ENCODE results near the gene SLC25A15.
"Not testable (repeated sequence)": the region's sequence is repeated elsewhere in the genome, so short reads cannot be mapped to it uniquely, and the experiment has no call there.

Gene SLC25A15

DNA sequence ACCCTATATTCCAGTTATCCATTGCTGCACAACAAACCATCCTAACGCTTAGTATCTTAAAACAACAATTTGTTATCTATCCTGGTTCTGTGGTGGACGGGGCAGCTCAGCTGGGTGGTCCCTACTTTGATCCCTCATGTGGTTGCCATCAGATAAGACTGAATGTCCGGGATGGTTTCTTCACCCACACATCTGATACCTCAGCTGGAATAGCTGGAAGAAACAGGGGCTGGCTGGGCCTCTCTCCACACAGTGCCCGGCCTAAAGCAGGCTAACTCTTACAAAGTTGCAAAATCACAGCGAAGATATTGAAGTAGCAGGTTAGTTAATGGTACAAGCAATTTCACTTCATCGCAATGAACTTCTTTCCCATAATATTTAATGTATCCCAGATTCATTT, 14.7 kb upstream of the SLC25A15 start:
- Mint-ChIP-seq H3K4me3 (no peak overlapping the region), H3K27ac (no peak overlapping the region), H3K27me3 (no peaks in the 10 kb centered on the region), H3K4me1 (ENCODE audit: low read depth) (peaks cover 34% of the 10 kb centered on the region), H3K36me3 (ENCODE audit: low read depth) (peaks cover 10% of the 10 kb centered on the region), H3K9me3 (no peaks in the 10 kb centered on the region)
- intact Hi-C loops (cut with micrococcal nuclease) = loop anchor here (5.0 to 10.0 kb wide), 5 partner anchors 110 to 1090 kb away; partner anchors contain the start of genes FOXO1 and WBP4

DNA sequence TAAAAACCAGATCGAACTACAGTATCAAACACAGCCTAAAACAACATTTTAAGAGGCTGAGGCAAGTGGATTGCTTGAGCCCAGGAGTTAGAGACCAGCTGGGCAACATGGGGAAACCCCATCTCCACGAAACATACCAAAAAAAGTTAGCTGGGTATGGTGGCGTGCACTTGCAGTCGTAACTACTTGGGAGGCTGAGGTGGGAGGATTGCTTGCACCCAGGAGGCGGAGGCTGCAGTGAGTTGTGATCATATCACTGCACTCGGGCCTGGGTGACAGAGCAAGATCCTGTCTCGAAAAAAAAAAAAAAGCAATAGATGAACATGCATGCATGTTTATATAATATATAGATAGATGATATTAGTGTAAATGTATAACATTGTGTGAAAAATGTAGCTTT, 13.2 kb upstream of the SLC25A15 start:
- Mint-ChIP-seq H3K27ac (peak overlapping the region; percentile 15), H3K36me3 (ENCODE audit: low read depth) (peaks cover 2% of the 10 kb centered on the region), H3K4me1 (ENCODE audit: low read depth) (peaks cover 29% of the 10 kb centered on the region), H3K27me3 (no peaks in the 10 kb centered on the region), H3K9me3 (no peaks in the 10 kb centered on the region), H3K4me3 (no peak overlapping the region)
- intact Hi-C loops (cut with micrococcal nuclease) = loop anchor here (2.0 to 10.0 kb wide), 5 partner anchors 39 to 1091 kb away; partner anchors contain the start of gene FOXO1

GRCh38 chr13:40776681-40777165, 12.7 kb upstream of the SLC25A15 start:
- H3K4me3 Mint-ChIP-seq = no peak overlapping the region
- intact Hi-C loops (cut with micrococcal nuclease) = loop anchor here (2.0 to 10.0 kb wide), 5 partner anchors 38 to 1092 kb away; partner anchors contain the start of gene FOXO1
- peak overlapping the region; percentile 15 for H3K27ac Mint-ChIP-seq
- no peaks in the 10 kb centered on the region for H3K27me3 Mint-ChIP-seq
- H3K9me3 Mint-ChIP-seq = no peaks in the 10 kb centered on the region
- peaks cover 34% of the 10 kb centered on the region for H3K4me1 Mint-ChIP-seq (ENCODE audit: low read depth)
- no peaks in the 10 kb centered on the region for H3K36me3 Mint-ChIP-seq (ENCODE audit: low read depth)

GRCh38 chr13:40777166-40777808, 12.1 kb upstream of the SLC25A15 start:
- peak overlapping the region; percentile 39 for H3K4me3 Mint-ChIP-seq
- peaks cover 40% of the 10 kb centered on the region for H3K4me1 Mint-ChIP-seq (ENCODE audit: low read depth)
- peak overlapping the region; percentile 15 for H3K27ac Mint-ChIP-seq
- intact Hi-C loops (cut with micrococcal nuclease) = loop anchor here (2.0 to 10.0 kb wide), 5 partner anchors 38 to 1092 kb away; partner anchors contain the start of gene FOXO1
- H3K36me3 Mint-ChIP-seq (ENCODE audit: low read depth) = no peaks in the 10 kb centered on the region
- H3K9me3 Mint-ChIP-seq = no peaks in the 10 kb centered on the region
- H3K27me3 Mint-ChIP-seq = no peaks in the 10 kb centered on the region

GRCh38 chr13:40777809-40778175, 11.6 kb upstream of the SLC25A15 start:
- Mint-ChIP-seq H3K4me1 (ENCODE audit: low read depth) (peaks cover 43% of the 10 kb centered on the region), H3K4me3 (no peak overlapping the region), H3K27me3 (no peaks in the 10 kb centered on the region), H3K9me3 (no peaks in the 10 kb centered on the region), H3K36me3 (ENCODE audit: low read depth) (no peaks in the 10 kb centered on the region), H3K27ac (no peak overlapping the region)
- intact Hi-C loops (cut with micrococcal nuclease) = loop anchor here (2.0 to 10.0 kb wide), 5 partner anchors 37 to 1093 kb away; partner anchors contain the start of gene FOXO1

- Mint-ChIP-seq H3K9me3 (no peaks in the 10 kb centered on the region), H3K4me3 (no peak overlapping the region), H3K27ac (no peak overlapping the region), H3K27me3 (no peaks in the 10 kb centered on the region), H3K4me1 (ENCODE audit: low read depth) (peaks cover 55% of the 10 kb centered on the region), H3K36me3 (ENCODE audit: low read depth) (no peaks in the 10 kb centered on the region)
- intact Hi-C loops (cut with micrococcal nuclease) = loop anchor here (10.0 kb wide), 4 partner anchors 114 to 1094 kb away; partner anchors contain the start of gene FOXO1
Measured at GRCh38 chr13:40779049-40779448, 10.4 kb upstream of the SLC25A15 start.

DNA sequence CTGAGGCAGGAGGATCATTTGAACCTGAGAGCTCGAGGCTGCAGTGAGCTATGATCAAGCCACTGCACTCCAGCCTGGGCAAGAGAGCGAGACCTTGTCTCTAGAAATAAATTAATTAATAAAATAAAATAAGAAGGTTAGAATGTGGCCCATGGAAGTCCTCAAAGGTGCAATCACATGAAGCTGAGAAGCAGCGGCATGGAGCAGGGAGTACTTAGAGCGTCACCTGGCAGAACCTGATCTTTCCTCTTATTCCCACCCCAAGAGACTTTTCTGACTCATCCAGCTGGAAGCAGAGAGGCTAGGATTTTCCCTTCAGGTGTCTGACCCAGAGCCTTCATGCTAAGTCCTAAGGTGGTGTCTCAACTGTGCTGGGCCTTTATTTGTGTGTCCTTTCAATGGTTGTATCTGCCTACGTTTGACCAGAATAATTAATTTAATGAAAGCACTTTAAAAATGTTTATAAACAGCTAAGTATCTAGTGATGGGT, 9.6 kb upstream of the SLC25A15 start:
- no peak overlapping the region for H3K4me3 Mint-ChIP-seq
- H3K9me3 Mint-ChIP-seq = no peaks in the 10 kb centered on the region
- H3K27ac Mint-ChIP-seq = no peak overlapping the region
- intact Hi-C loops (cut with micrococcal nuclease) = loop anchor here (10.0 kb wide), 4 partner anchors 115 to 1095 kb away; partner anchors contain the start of gene FOXO1
- H3K36me3 Mint-ChIP-seq (ENCODE audit: low read depth) = no peaks in the 10 kb centered on the region
- no peaks in the 10 kb centered on the region for H3K27me3 Mint-ChIP-seq
- H3K4me1 Mint-ChIP-seq (ENCODE audit: low read depth) = peaks cover 63% of the 10 kb centered on the region

- intact Hi-C loops (cut with micrococcal nuclease) = no loop called here
- no peak overlapping the region for H3K27ac Mint-ChIP-seq
- no peaks in the 10 kb centered on the region for H3K9me3 Mint-ChIP-seq
- H3K4me3 Mint-ChIP-seq = no peak overlapping the region
- peaks cover 63% of the 10 kb centered on the region for H3K4me1 Mint-ChIP-seq (ENCODE audit: low read depth)
- no peaks in the 10 kb centered on the region for H3K27me3 Mint-ChIP-seq
- H3K36me3 Mint-ChIP-seq (ENCODE audit: low read depth) = no peaks in the 10 kb centered on the region
Measured at GRCh38 chr13:40780822-40781401, 8.5 kb upstream of the SLC25A15 start.

- intact Hi-C loops (cut with micrococcal nuclease) = no loop called here
- Mint-ChIP-seq H3K27ac (no peak overlapping the region), H3K36me3 (ENCODE audit: low read depth) (no peaks in the 10 kb centered on the region), H3K4me3 (no peak overlapping the region), H3K9me3 (no peaks in the 10 kb centered on the region), H3K27me3 (no peaks in the 10 kb centered on the region), H3K4me1 (ENCODE audit: low read depth) (peaks cover 66% of the 10 kb centered on the region)
Measured at GRCh38 chr13:40781717-40782116, 7.7 kb upstream of the SLC25A15 start.

GRCh38 chr13:40782971-40783370, 6.4 kb upstream of the SLC25A15 start:
- H3K36me3 Mint-ChIP-seq (ENCODE audit: low read depth); H3K27me3 Mint-ChIP-seq; H3K27ac Mint-ChIP-seq; H3K9me3 Mint-ChIP-seq; H3K4me3 Mint-ChIP-seq; intact Hi-C loops (cut with micrococcal nuclease): not testable (repeated sequence)
- H3K4me1 Mint-ChIP-seq (ENCODE audit: low read depth) = peaks cover 56% of the 10 kb centered on the region

GRCh38 chr13:40784540-40784939, 4.9 kb upstream of the SLC25A15 start:
- H3K4me1 Mint-ChIP-seq (ENCODE audit: low read depth) = peaks cover 50% of the 10 kb centered on the region
- H3K27me3 Mint-ChIP-seq = no peaks in the 10 kb centered on the region
- intact Hi-C loops (cut with micrococcal nuclease) = no loop called here
- no peak overlapping the region for H3K27ac Mint-ChIP-seq
- H3K36me3 Mint-ChIP-seq (ENCODE audit: low read depth) = no peaks in the 10 kb centered on the region
- H3K4me3 Mint-ChIP-seq = no peak overlapping the region
- no peaks in the 10 kb centered on the region for H3K9me3 Mint-ChIP-seq

DNA sequence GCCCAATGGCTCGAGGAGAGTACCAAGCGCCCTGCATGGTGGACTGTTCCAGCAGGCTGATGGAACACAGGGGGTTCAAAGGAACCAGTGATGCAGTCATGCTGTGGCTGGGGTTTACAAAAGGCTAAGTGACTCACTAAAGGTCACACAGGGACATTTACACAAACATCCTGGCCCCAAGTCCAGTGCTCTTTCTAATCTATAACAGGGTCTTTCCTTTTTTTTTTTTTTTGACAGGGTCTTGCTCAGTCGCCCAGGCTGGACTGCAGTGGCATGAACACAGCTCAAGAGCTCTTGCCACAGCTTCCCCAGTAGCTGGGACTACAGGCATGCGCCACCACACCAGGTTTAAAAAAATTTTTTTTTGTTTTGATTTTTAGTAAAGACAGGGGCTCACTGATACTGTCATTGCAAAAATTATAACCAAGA, 2.8 kb upstream of the SLC25A15 start:
- Mint-ChIP-seq H3K36me3 (ENCODE audit: low read depth) (no peaks in the 10 kb centered on the region), H3K9me3 (no peaks in the 10 kb centered on the region), H3K27me3 (no peaks in the 10 kb centered on the region), H3K4me3 (no peak overlapping the region), H3K4me1 (ENCODE audit: low read depth) (peaks cover 40% of the 10 kb centered on the region), H3K27ac (peak overlapping the region; percentile 14)
- intact Hi-C loops (cut with micrococcal nuclease) = no loop called here

- Mint-ChIP-seq H3K27ac (peak overlapping the region; percentile 14), H3K36me3 (ENCODE audit: low read depth) (no peaks in the 10 kb centered on the region), H3K9me3 (no peaks in the 10 kb centered on the region), H3K4me1 (ENCODE audit: low read depth) (peaks cover 35% of the 10 kb centered on the region), H3K27me3 (no peaks in the 10 kb centered on the region), H3K4me3 (no peak overlapping the region)
- intact Hi-C loops (cut with micrococcal nuclease) = no loop called here
Measured at GRCh38 chr13:40787062-40787461, 2.3 kb upstream of the SLC25A15 start.

- H3K36me3 Mint-ChIP-seq (ENCODE audit: low read depth); H3K9me3 Mint-ChIP-seq; intact Hi-C loops (cut with micrococcal nuclease); H3K27me3 Mint-ChIP-seq: not testable (repeated sequence)
- Mint-ChIP-seq H3K27ac (peak overlapping the region; percentile 50), H3K4me1 (ENCODE audit: low read depth) (peaks cover 21% of the 10 kb centered on the region), H3K4me3 (peak overlapping the region; percentile 72)
Measured at GRCh38 chr13:40788540-40789274, 704 bp upstream of the SLC25A15 start.

Measured in dendritic cell treated with granulocyte-macrophage colony-stimulating factor and Interleukin-4, amounts not matched to agents 40 ng/mL and 50 ng/mL, for 4 days (primary cell).